HepG2 (cell line): ENCODE measurements around the gene GPS1. TPM values are rescaled to one million over a fixed set of nuclear protein-coding genes. Genes with fewer than 3 reads are reported as not detected.

Experiments
- BRF2 ChIP-seq: sonication (generic); formaldehyde crosslinking; IDR thresholded peaks from 2 replicates; pipeline ENCODE4 v1.8.1; 2022; ENCODE audit warnings: mild to moderate bottlenecking, missing genetic modification reagents
- E2F2 ChIP-seq: sonication (generic); formaldehyde crosslinking; IDR thresholded peaks from 2 replicates; pipeline ENCODE4 v1.4.0; 2020; ENCODE audit warnings: missing genetic modification reagents, borderline replicate concordance
- ELF1 ChIP-seq: sonication (generic); formaldehyde crosslinking; IDR thresholded peaks from 2 replicates; pipeline ENCODE4 v1.4.0; 2020; ENCODE audit warnings: missing genetic modification reagents
- HDAC1 ChIP-seq: sonication (generic); formaldehyde crosslinking; IDR thresholded peaks from 2 replicates; pipeline ENCODE4 v1.5.1; 2020; ENCODE audit warnings: mild to moderate bottlenecking, missing genetic modification reagents
- HNF4G ChIP-seq, 2 experiments: sonication (generic) in 1 of 2; formaldehyde crosslinking in 1 of 2; IDR thresholded peaks; 2 replicates each; pipeline versions ENCODE4 v1.4.0 to v1.6.1; 2011 to 2020; ENCODE audit warnings: borderline replicate concordance in 2 of 2, low read depth in 2 of 2, mild to moderate bottlenecking in 2 of 2, low read length in 1 of 2, missing genetic modification reagents in 1 of 2, moderate library complexity in 1 of 2
- IKZF4 ChIP-seq: sonication (generic); formaldehyde crosslinking; IDR thresholded peaks from 2 replicates; pipeline ENCODE4 v1.5.1; 2020; ENCODE audit warnings: borderline replicate concordance, mild to moderate bottlenecking, low read depth, missing genetic modification reagents; ENCODE audit errors: not compliant biosample characterization
- ISL2 ChIP-seq: sonication (generic); formaldehyde crosslinking; IDR thresholded peaks from 2 replicates; pipeline ENCODE4 v1.5.0; 2020; ENCODE audit warnings: missing genetic modification reagents
- PAX8 ChIP-seq: sonication (generic); formaldehyde crosslinking; IDR thresholded peaks from 2 replicates; pipeline ENCODE4 v1.8.0; 2022; ENCODE audit warnings: mild to moderate bottlenecking, missing genetic modification reagents, borderline replicate concordance
- SALL1 ChIP-seq: sonication (generic); formaldehyde crosslinking; IDR thresholded peaks from 2 replicates; pipeline ENCODE4 v1.8.0; 2022; ENCODE audit warnings: mild to moderate bottlenecking, missing genetic modification reagents
- ZC3H13 ChIP-seq: sonication (generic); formaldehyde crosslinking; IDR thresholded peaks from 2 replicates; pipeline ENCODE4 v1.8.1; 2023; ENCODE audit warnings: mild to moderate bottlenecking, missing genetic modification reagents, moderate library complexity
- ZNF17 ChIP-seq: sonication (generic); formaldehyde crosslinking; IDR thresholded peaks from 2 replicates; pipeline ENCODE4 v1.5.0; 2020; ENCODE audit warnings: mild to moderate bottlenecking, missing genetic modification reagents
- ZNF407 ChIP-seq: sonication (generic); formaldehyde crosslinking; IDR thresholded peaks from one replicate; pipeline ENCODE4 v1.5.1; 2020; ENCODE audit warnings: mild to moderate bottlenecking, missing genetic modification reagents; ENCODE audit errors: not compliant biosample characterization
- polyA plus RNA-seq, 8 experiments: library from polyadenylated mRNA; depleted of rRNA in 3 of 8; stranded (reverse) in 7 of 8; unstranded in 1 of 8; fragments of >200 nt; fragmentation: Illumina TruSeq in 4 of 8; extraction: Trizol in 4 of 8; gene quantifications; 2 replicates each; pipeline versions ENCODE4 v1.2.1 to v1.2.3, GENCODE V29; 2011 to 2016; ENCODE audit warnings: low read depth in 4 of 8, missing spikeins in 1 of 8, mixed read lengths in 1 of 8; ENCODE audit not compliant: insufficient read depth in 1 of 8
- total RNA-seq, 5 experiments: library from RNA; depleted of rRNA; stranded (reverse); fragments of >200 nt; fragmentation: Illumina TruSeq; extraction: Trizol; gene quantifications; 2 replicates each; pipeline ENCODE4 v1.2.3, GENCODE V29; 2016; ENCODE audit warnings: low read depth in 1 of 5
- TF ChIP-seq, protein P1 (sequence below), 2 experiments: sonication (generic) in 1 of 2; formaldehyde crosslinking in 1 of 2; IDR thresholded peaks; 2 replicates each; pipeline versions ENCODE4 v1.5.1 to v1.6.1; 2011 to 2020; ENCODE audit warnings: borderline replicate concordance in 1 of 2, low read depth in 1 of 2, low read length in 1 of 2, mild to moderate bottlenecking in 1 of 2, missing genetic modification reagents in 1 of 2, moderate library complexity in 1 of 2

GPS1 gene
- total and polyA plus RNA-seq, 2 of the 13 experiments (the other 11 are each of a cell fraction or from before 2014, with no cell fraction given), result 124 to 128 TPM

- TF ChIP-seq ZNF407 (CRISPR knock-in tag) (peak; percentile 71), PAX8 (CRISPR knock-in tag) (no peak), ZNF17 (CRISPR knock-in tag) (no peak), HDAC1 (CRISPR knock-in tag) (peak; percentile 80), ZC3H13 (CRISPR knock-in tag) (0 out of 2 replicates have a peak, but pooled peaks have one; percentile 61), HNF4G (IDR thresholded peaks at IDR 0.05; ENCODE audit: borderline replicate concordance, low read depth, low read length) (peak; percentile 38; the same call in 1 of the 2 replicates), HNF4G (CRISPR knock-in tag; IDR thresholded peaks at IDR 0.05; ENCODE audit: borderline replicate concordance, low read depth) (peak; percentile 74), SALL1 (peak; percentile 86; the same call in 1 of the 2 replicates), IKZF4 (CRISPR knock-in tag) (no peak), E2F2 (no peak), BRF2 (CRISPR knock-in tag) (no peak; the same call in 1 of the 2 replicates), ISL2 (CRISPR knock-in tag) (no peak; the same call in 1 of the 2 replicates), ELF1 (CRISPR knock-in tag) (peak; percentile 52; the same call in 1 of the 2 replicates)
- TF ChIP-seq, protein P1, sequence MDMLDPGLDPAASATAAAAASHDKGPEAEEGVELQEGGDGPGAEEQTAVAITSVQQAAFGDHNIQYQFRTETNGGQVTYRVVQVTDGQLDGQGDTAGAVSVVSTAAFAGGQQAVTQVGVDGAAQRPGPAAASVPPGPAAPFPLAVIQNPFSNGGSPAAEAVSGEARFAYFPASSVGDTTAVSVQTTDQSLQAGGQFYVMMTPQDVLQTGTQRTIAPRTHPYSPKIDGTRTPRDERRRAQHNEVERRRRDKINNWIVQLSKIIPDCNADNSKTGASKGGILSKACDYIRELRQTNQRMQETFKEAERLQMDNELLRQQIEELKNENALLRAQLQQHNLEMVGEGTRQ (IDR thresholded peaks at IDR 0.05; ENCODE audit: low read depth, low read length), result no peak
- TF ChIP-seq, protein P1 (CRISPR knock-in tag; IDR thresholded peaks at IDR 0.05; ENCODE audit: borderline replicate concordance), result peak; percentile 52; the same call in 1 of the 2 replicates
Observed at GRCh38 chr17:82103553-82104451, 52.1 kb downstream of the GPS1 start (continued).
